Measurements from ENCODE around the gene NWD2.

Gene NWD2

GRCh38 chr4:37467223-37467622 lies 222.7 kb downstream of the NWD2 start:
- Histone ChIP-seq H2AFZ (ENCODE audit: low read depth, low read length) (no peak overlapping the region), H2BK15ac (ENCODE audit: low read depth, poor library complexity, severe bottlenecking) (no peak overlapping the region), H3K4me3 (ENCODE audit: insufficient read depth in 1 of 2, low read depth in 1 of 2, low read length in 2 of 2) (no peak overlapping the region), H3K36me3 (ENCODE audit: control insufficient read depth in 1 of 2, insufficient read depth in 2 of 2, low read depth in 1 of 2, low read length in 2 of 2) (no peaks in the 10 kb centered on the region), H3K14ac (ENCODE audit: low read length in 2 of 2) (no peak overlapping the region), H2BK12ac (ENCODE audit: low read length in 2 of 2) (no peak overlapping the region), H3K23ac (ENCODE audit: low read length in 2 of 2) (no peak overlapping the region), H3K18ac (ENCODE audit: low read depth in 1 of 2, low read length in 2 of 2) (no peak overlapping the region), H4K91ac (ENCODE audit: low read length) (no peak overlapping the region), H2BK5ac (ENCODE audit: low read depth, low read length, poor library complexity, severe bottlenecking) (no peak overlapping the region), H3K4me1 (ENCODE audit: control insufficient read depth, insufficient read depth, low read depth, low read length) (no peaks in the 10 kb centered on the region), H3K9me3 (ENCODE audit: control insufficient read depth, low read length) (no peaks in the 10 kb centered on the region), H3K4me2 (ENCODE audit: low read length, poor library complexity, severe bottlenecking) (no peak overlapping the region), H2AK5ac (ENCODE audit: low read length, severe bottlenecking) (no peak overlapping the region), H3K4ac (ENCODE audit: low read depth in 1 of 2, low read length in 2 of 2) (no peak overlapping the region), H2BK120ac (ENCODE audit: low read depth, low read length) (no peak overlapping the region), H4K8ac (ENCODE audit: low read length) (no peak overlapping the region), H3K27ac (ENCODE audit: low read length, poor library complexity, severe bottlenecking) (no peak overlapping the region), H3K27me3 (ENCODE audit: control insufficient read depth in 1 of 2, insufficient read depth in 1 of 2, low read length in 2 of 2) (no peaks in the 10 kb centered on the region), H3K9ac (ENCODE audit: low read length) (no peak overlapping the region), H3K79me1 (replicated peaks; ENCODE audit: low read length, poor library complexity, severe bottlenecking) (no peaks in the 10 kb centered on the region)
- WGBS = 65% methylated on average over 3 of the region's 3 CpGs
- no peak for DNase-seq

- no peak for DNase-seq
- H4K8ac ChIP-seq (ENCODE audit: low read length) = no peak overlapping the region
- H2AFZ ChIP-seq (ENCODE audit: low read depth, low read length) = no peak overlapping the region
- no peak overlapping the region for H2BK15ac ChIP-seq (ENCODE audit: low read depth, poor library complexity, severe bottlenecking)
- H3K27me3 ChIP-seq (ENCODE audit: control insufficient read depth in 1 of 2, insufficient read depth in 1 of 2, low read length in 2 of 2) = no peaks in the 10 kb centered on the region
- no peaks in the 10 kb centered on the region for H3K4me1 ChIP-seq (ENCODE audit: control insufficient read depth, insufficient read depth, low read depth, low read length)
- H3K4me3 ChIP-seq (ENCODE audit: insufficient read depth in 1 of 2, low read depth in 1 of 2, low read length in 2 of 2) = no peak overlapping the region
- H3K23ac ChIP-seq (ENCODE audit: low read length in 2 of 2) = no peak overlapping the region
- no peak overlapping the region for H2AK5ac ChIP-seq (ENCODE audit: low read length, severe bottlenecking)
- H3K79me1 ChIP-seq (replicated peaks; ENCODE audit: low read length, poor library complexity, severe bottlenecking) = no peaks in the 10 kb centered on the region
- H4K91ac ChIP-seq (ENCODE audit: low read length) = no peak overlapping the region
- H2BK5ac ChIP-seq (ENCODE audit: low read depth, low read length, poor library complexity, severe bottlenecking) = no peak overlapping the region
- no peak overlapping the region for H3K14ac ChIP-seq (ENCODE audit: low read length in 2 of 2)
- H3K9ac ChIP-seq (ENCODE audit: low read length) = no peak overlapping the region
- H3K36me3 ChIP-seq (ENCODE audit: control insufficient read depth in 1 of 2, insufficient read depth in 2 of 2, low read depth in 1 of 2, low read length in 2 of 2) = no peaks in the 10 kb centered on the region
- no peak overlapping the region for H2BK120ac ChIP-seq (ENCODE audit: low read depth, low read length)
- no peak overlapping the region for H3K4me2 ChIP-seq (ENCODE audit: low read length, poor library complexity, severe bottlenecking)
- H3K4ac ChIP-seq (ENCODE audit: low read depth in 1 of 2, low read length in 2 of 2) = no peak overlapping the region
- WGBS = 96% methylated on average over 3 of the region's 4 CpGs
- no peak overlapping the region for H3K27ac ChIP-seq (ENCODE audit: low read length, poor library complexity, severe bottlenecking)
- H3K9me3 ChIP-seq (ENCODE audit: control insufficient read depth, low read length) = no peaks in the 10 kb centered on the region
- no peak overlapping the region for H3K18ac ChIP-seq (ENCODE audit: low read depth in 1 of 2, low read length in 2 of 2)
- H2BK12ac ChIP-seq (ENCODE audit: low read length in 2 of 2) = no peak overlapping the region
Measured at GRCh38 chr4:37467824-37468223, 223.3 kb downstream of the NWD2 start.

GRCh38 chr4:37469286-37469685 lies 224.7 kb downstream of the NWD2 start:
- H4K8ac ChIP-seq (ENCODE audit: low read length) = no peak overlapping the region
- no peak overlapping the region for H2BK120ac ChIP-seq (ENCODE audit: low read depth, low read length)
- H3K4me1 ChIP-seq (ENCODE audit: control insufficient read depth, insufficient read depth, low read depth, low read length) = no peaks in the 10 kb centered on the region
- H3K18ac ChIP-seq (ENCODE audit: low read depth in 1 of 2, low read length in 2 of 2) = no peak overlapping the region
- H2BK5ac ChIP-seq (ENCODE audit: low read depth, low read length, poor library complexity, severe bottlenecking) = no peak overlapping the region
- DNase-seq = no peak
- H2BK15ac ChIP-seq (ENCODE audit: low read depth, poor library complexity, severe bottlenecking) = no peak overlapping the region
- H3K4ac ChIP-seq (ENCODE audit: low read depth in 1 of 2, low read length in 2 of 2) = no peak overlapping the region
- H3K79me1 ChIP-seq (replicated peaks; ENCODE audit: low read length, poor library complexity, severe bottlenecking) = no peaks in the 10 kb centered on the region
- H2AFZ ChIP-seq (ENCODE audit: low read depth, low read length) = no peak overlapping the region
- H3K27ac ChIP-seq (ENCODE audit: low read length, poor library complexity, severe bottlenecking) = no peak overlapping the region
- H3K23ac ChIP-seq (ENCODE audit: low read length in 2 of 2) = no peak overlapping the region
- H3K4me3 ChIP-seq (ENCODE audit: insufficient read depth in 1 of 2, low read depth in 1 of 2, low read length in 2 of 2) = no peak overlapping the region
- H4K91ac ChIP-seq (ENCODE audit: low read length) = no peak overlapping the region
- H3K9me3 ChIP-seq (ENCODE audit: control insufficient read depth, low read length) = no peaks in the 10 kb centered on the region
- H2BK12ac ChIP-seq (ENCODE audit: low read length in 2 of 2) = no peak overlapping the region
- no peak overlapping the region for H3K9ac ChIP-seq (ENCODE audit: low read length)
- H3K36me3 ChIP-seq (ENCODE audit: control insufficient read depth in 1 of 2, insufficient read depth in 2 of 2, low read depth in 1 of 2, low read length in 2 of 2) = no peaks in the 10 kb centered on the region
- H2AK5ac ChIP-seq (ENCODE audit: low read length, severe bottlenecking) = no peak overlapping the region
- H3K4me2 ChIP-seq (ENCODE audit: low read length, poor library complexity, severe bottlenecking) = no peak overlapping the region
- no peaks in the 10 kb centered on the region for H3K27me3 ChIP-seq (ENCODE audit: control insufficient read depth in 1 of 2, insufficient read depth in 1 of 2, low read length in 2 of 2)
- no peak overlapping the region for H3K14ac ChIP-seq (ENCODE audit: low read length in 2 of 2)
- 67% methylated on average over 1 of the region's 2 CpGs for WGBS

- Histone ChIP-seq H3K4me3 (ENCODE audit: insufficient read depth in 1 of 2, low read depth in 1 of 2, low read length in 2 of 2) (no peak overlapping the region), H4K91ac (ENCODE audit: low read length) (no peak overlapping the region), H3K36me3 (ENCODE audit: control insufficient read depth in 1 of 2, insufficient read depth in 2 of 2, low read depth in 1 of 2, low read length in 2 of 2) (no peaks in the 10 kb centered on the region), H3K27ac (ENCODE audit: low read length, poor library complexity, severe bottlenecking) (no peak overlapping the region), H3K27me3 (ENCODE audit: control insufficient read depth in 1 of 2, insufficient read depth in 1 of 2, low read length in 2 of 2) (no peaks in the 10 kb centered on the region), H3K4ac (ENCODE audit: low read depth in 1 of 2, low read length in 2 of 2) (no peak overlapping the region), H3K9me3 (ENCODE audit: control insufficient read depth, low read length) (no peaks in the 10 kb centered on the region), H3K14ac (ENCODE audit: low read length in 2 of 2) (no peak overlapping the region), H4K8ac (ENCODE audit: low read length) (no peak overlapping the region), H3K23ac (ENCODE audit: low read length in 2 of 2) (no peak overlapping the region), H3K18ac (ENCODE audit: low read depth in 1 of 2, low read length in 2 of 2) (no peak overlapping the region), H3K9ac (ENCODE audit: low read length) (no peak overlapping the region), H3K4me2 (ENCODE audit: low read length, poor library complexity, severe bottlenecking) (no peak overlapping the region), H2AFZ (ENCODE audit: low read depth, low read length) (no peak overlapping the region), H2AK5ac (ENCODE audit: low read length, severe bottlenecking) (no peak overlapping the region), H2BK12ac (ENCODE audit: low read length in 2 of 2) (no peak overlapping the region), H2BK5ac (ENCODE audit: low read depth, low read length, poor library complexity, severe bottlenecking) (no peak overlapping the region), H2BK120ac (ENCODE audit: low read depth, low read length) (no peak overlapping the region), H2BK15ac (ENCODE audit: low read depth, poor library complexity, severe bottlenecking) (no peak overlapping the region), H3K79me1 (replicated peaks; ENCODE audit: low read length, poor library complexity, severe bottlenecking) (no peaks in the 10 kb centered on the region), H3K4me1 (ENCODE audit: control insufficient read depth, insufficient read depth, low read depth, low read length) (no peaks in the 10 kb centered on the region)
- DNase-seq = no peak
- 71% methylated on average over 1 of the region's 1 CpG for WGBS
Measured at GRCh38 chr4:37470245-37470644, 225.7 kb downstream of the NWD2 start.

All from mesenchymal stem cell (in vitro differentiated cells and primary cell).